IMR-90 (cell line): ENCODE measurements around the gene PLSCR2. TPM values are rescaled to one million over a fixed set of nuclear protein-coding genes. Genes with fewer than 3 reads are reported as not detected.
A peak's percentile ranks its signal among the peaks of the same experiment; 100 is the strongest.

ENCODE experiments used
- ATAC-seq: fragments of 200-7000 bp; cut with Tn5 transposase; 2 replicates; pipeline ENCODE4 v1.9.1; 2020; ENCODE audit warnings: low read depth, mild to moderate bottlenecking, moderate library complexity
- BruUV-seq: library from RNA; stranded (reverse); fragments of 400-500 nt; replicated peaks from 2 replicates; lab custom pipeline; 2021; lab: Mats Ljungman, UMichigan
- CTCF ChIA-PET: fragments of 300-600 bp; formaldehyde crosslinking; extraction: SDS; loops from one replicate; lab custom pipeline; 2021; ENCODE audit warnings: antibody characterized with exemption; lab: Yijun Ruan, JAX
- POLR2A ChIA-PET: fragments of 300-600 bp; sonication (Branson Sonifier 250); formaldehyde crosslinking; loops from one replicate; lab custom pipeline; 2022; ENCODE audit warnings: antibody characterized with exemption; ENCODE audit not compliant: unreplicated experiment; lab: Charles Lee
- DNase-seq: peaks from one replicate; pipeline ENCODE4 v3.0.0; 2013
- H2AFZ ChIP-seq: replicated peaks from 2 replicates; pipeline ENCODE3; 2013; ENCODE audit warnings: low read length, mild to moderate bottlenecking; ENCODE audit not compliant: poor library complexity
- H2AK5ac ChIP-seq: 2 replicates; pipeline ENCODE4 v1.6.1; 2013; ENCODE audit warnings: low read depth, low read length, inconsistent platforms
- H2AK9ac ChIP-seq: replicated peaks from 2 replicates; pipeline ENCODE3; 2013; ENCODE audit warnings: mild to moderate bottlenecking, low read depth, low read length, moderate library complexity; ENCODE audit not compliant: poor library complexity
- H2BK120ac ChIP-seq: 2 replicates; pipeline ENCODE4 v1.6.1; 2013; ENCODE audit warnings: low read depth, low read length, inconsistent platforms
- H2BK15ac ChIP-seq: 3 replicates; pipeline ENCODE4 v1.6.1; 2013; ENCODE audit warnings: low read depth, low read length, inconsistent platforms
- H2BK20ac ChIP-seq: 2 replicates; pipeline ENCODE4 v1.6.1; 2013; ENCODE audit warnings: low read depth, mild to moderate bottlenecking, inconsistent platforms, low read length, moderate library complexity
- H2BK5ac ChIP-seq: 2 replicates; pipeline ENCODE4 v1.6.1; 2013; ENCODE audit warnings: mild to moderate bottlenecking, low read depth, low read length, inconsistent platforms; ENCODE audit not compliant: poor library complexity, severe bottlenecking
- H3K14ac ChIP-seq: replicated peaks from 2 replicates; pipeline ENCODE4 v1.6.1; 2013; ENCODE audit warnings: low read depth, low read length, inconsistent platforms
- H3K18ac ChIP-seq: 2 replicates; pipeline ENCODE4 v1.6.1; 2013; ENCODE audit warnings: low read depth, low read length, control low read depth
- H3K23ac ChIP-seq: 2 replicates; pipeline ENCODE4 v1.6.1; 2013; ENCODE audit warnings: low read depth, low read length, inconsistent platforms
- H3K27ac ChIP-seq: 2 replicates; pipeline ENCODE4 v1.5.1; 2013; ENCODE audit warnings: mild to moderate bottlenecking, control low read depth, low read length; ENCODE audit not compliant: insufficient read depth
- H3K27me3 ChIP-seq: 2 replicates; pipeline ENCODE4 v1.6.1; 2013; ENCODE audit warnings: low read length; ENCODE audit not compliant: control insufficient read depth, insufficient read depth
- H3K36me3 ChIP-seq: 2 replicates; pipeline ENCODE4 v1.6.1; 2013; ENCODE audit warnings: low read length, mixed read lengths; ENCODE audit not compliant: control insufficient read depth, insufficient read depth
- H3K4ac ChIP-seq: 2 replicates; pipeline ENCODE4 v1.6.1; 2013; ENCODE audit warnings: low read depth, low read length, inconsistent platforms
- H3K4me1 ChIP-seq: 2 replicates; pipeline ENCODE4 v1.6.1; 2013; ENCODE audit warnings: low read length, mixed read lengths; ENCODE audit not compliant: control insufficient read depth, insufficient read depth
- H3K4me2 ChIP-seq: 2 replicates; pipeline ENCODE4 v1.6.1; 2013; ENCODE audit warnings: low read depth, mild to moderate bottlenecking, control low read depth, low read length, moderate library complexity
- H3K4me3 ChIP-seq: 2 replicates; pipeline ENCODE4 v1.5.1; 2013; ENCODE audit warnings: low read depth, mild to moderate bottlenecking, control low read depth, low read length, moderate library complexity; ENCODE audit not compliant: insufficient read depth
- H3K56ac ChIP-seq: 2 replicates; pipeline ENCODE4 v1.6.1; 2013; ENCODE audit warnings: low read length, inconsistent platforms; ENCODE audit not compliant: insufficient read depth; ENCODE audit errors: extremely low read depth
- H3K79me1 ChIP-seq, 2 experiments: 2 replicates each; pipeline ENCODE4 v1.6.1; 2013; ENCODE audit warnings: low read length in 2 of 2, inconsistent platforms in 1 of 2, low read depth in 1 of 2
- H3K9ac ChIP-seq: 2 replicates; pipeline ENCODE4 v1.6.1; 2013; ENCODE audit warnings: low read depth, low read length, control low read depth
- H3K9me1 ChIP-seq: 2 replicates; pipeline ENCODE4 v1.6.1; 2013; ENCODE audit warnings: low read length, inconsistent platforms; ENCODE audit not compliant: insufficient read depth
- H3K9me3 ChIP-seq: 2 replicates; pipeline ENCODE4 v1.6.1; 2013; ENCODE audit warnings: low read length; ENCODE audit not compliant: control insufficient read depth, insufficient read depth
- H4K20me1 ChIP-seq: 2 replicates; pipeline ENCODE4 v1.6.1; 2013; ENCODE audit warnings: low read length, inconsistent platforms; ENCODE audit not compliant: insufficient read depth
- H4K5ac ChIP-seq: 2 replicates; pipeline ENCODE4 v1.6.1; 2013; ENCODE audit warnings: mild to moderate bottlenecking, low read depth, low read length, control low read depth
- H4K8ac ChIP-seq, 2 experiments: 2 replicates each; pipeline ENCODE4 v1.6.1; 2013; ENCODE audit warnings: low read depth in 2 of 2, low read length in 2 of 2, control low read depth in 1 of 2, inconsistent platforms in 1 of 2
- H4K91ac ChIP-seq: 2 replicates; pipeline ENCODE4 v1.6.1; 2013; ENCODE audit warnings: low read depth, low read length, inconsistent platforms; ENCODE audit not compliant: insufficient read depth
- CEBPB ChIP-seq: IDR thresholded peaks from 2 replicates; pipeline ENCODE4 v1.6.1; 2012; ENCODE audit warnings: low read depth, low read length, improper control_type of control experiment
- CHD1 ChIP-seq: IDR thresholded peaks from 2 replicates; pipeline ENCODE4 v1.6.1; 2012; ENCODE audit warnings: low read depth, low read length, improper control_type of control experiment
- CTCF ChIP-seq: conservative IDR thresholded peaks from 2 replicates; pipeline ENCODE4 v1.5.1; 2012; ENCODE audit warnings: mild to moderate bottlenecking, low read depth, low read length, improper control_type of control experiment
- FOS ChIP-seq: fragments of 150-350 bp; IDR thresholded peaks from 2 replicates; pipeline ENCODE4 v1.6.1; 2016; ENCODE audit warnings: low read depth, low read length
- MAZ ChIP-seq: IDR thresholded peaks from 2 replicates; pipeline ENCODE4 v1.6.1; 2012; ENCODE audit warnings: low read depth, mild to moderate bottlenecking, low read length, improper control_type of control experiment, moderate library complexity, borderline replicate concordance
- MXI1 ChIP-seq: IDR thresholded peaks from 2 replicates; pipeline ENCODE4 v1.6.1; 2012; ENCODE audit warnings: low read depth, mild to moderate bottlenecking, low read length, moderate library complexity, borderline replicate concordance
- POLR2A ChIP-seq: IDR thresholded peaks from 2 replicates; pipeline ENCODE4 v1.6.1; 2012; ENCODE audit warnings: mild to moderate bottlenecking, low read depth, low read length
- RAD21 ChIP-seq: IDR thresholded peaks from 2 replicates; pipeline ENCODE4 v1.6.1; 2012; ENCODE audit warnings: low read length, improper control_type of control experiment
- RCOR1 ChIP-seq: IDR thresholded peaks from 2 replicates; pipeline ENCODE4 v1.6.1; 2012; ENCODE audit warnings: mild to moderate bottlenecking, low read length, improper control_type of control experiment; ENCODE audit not compliant: insufficient replicate concordance
- RFX5 ChIP-seq: IDR thresholded peaks from 2 replicates; pipeline ENCODE4 v1.8.0; 2012; ENCODE audit warnings: low read depth, mild to moderate bottlenecking, low read length, moderate library complexity
- SMC3 ChIP-seq: fragments of 150-350 bp; IDR thresholded peaks from 2 replicates; pipeline ENCODE4 v1.6.1; 2016; ENCODE audit warnings: low read depth, mild to moderate bottlenecking, antibody characterized with exemption, low read length, moderate library complexity
- USF2 ChIP-seq: fragments of 150-350 bp; IDR thresholded peaks from 2 replicates; pipeline ENCODE4 v1.6.1; 2017; ENCODE audit warnings: mild to moderate bottlenecking, antibody characterized with exemption, low read length, low read depth
- WGBS, 2 experiments: methylation state at CpG; one replicate each; pipeline versions ENCODE4 v1.1.5 to v1.1.7; 2013; ENCODE audit warnings: missing lambda C conversion rate in 2 of 2; ENCODE audit not compliant: insufficient read length in 1 of 2; ENCODE audit errors: extremely low coverage in 2 of 2; 5-methylcytosine and 5-hydroxymethylcytosine counted together
- dilution Hi-C: fragments of 300-500 bp; cut with HindIII; formaldehyde crosslinking; loops from one replicate; pipeline ENCODE4 v1.14.3; 2018; ENCODE audit warnings: low sequenced_read_pairs; ENCODE audit not compliant: unreplicated experiment
- in situ Hi-C: fragments of 300-500 bp; cut with MboI; formaldehyde crosslinking; loops from 3 replicates; pipeline ENCODE4 v1.14.3; 2019; ENCODE audit warnings: low sequenced_read_pairs, inconsistent platforms, mixed read lengths
- intact Hi-C: fragments of 100-400 bp; cut with micrococcal nuclease; formaldehyde crosslinking; loops from 2 replicates; pipeline ENCODE4 v1.10.0; 2022
- polyA plus RNA-seq, 3 experiments: library from polyadenylated mRNA; depleted of rRNA; stranded (reverse); fragments of >200 nt; gene quantifications; 2 replicates each; pipeline ENCODE4 v1.2.3, GENCODE V29; 2012; ENCODE audit warnings: low replicate concordance in 1 of 3
- total RNA-seq: library from RNA; depleted of rRNA; stranded (reverse); fragments of >200 nt; gene quantifications from 2 replicates; pipeline ENCODE4 v1.2.3, GENCODE V29; 2012

PLSCR2 gene
- total and polyA plus RNA-seq, 2 of the 4 experiments (the other 2 are of a cell fraction), result not detected

- Histone ChIP-seq H3K9me1 (no peaks in the 10 kb centered on the region), H2BK5ac (no peak overlapping the region), H2BK120ac (no peak overlapping the region; the same call in 1 of the 2 replicates), H3K18ac (no peak overlapping the region), H3K27me3 (no peaks in the 10 kb centered on the region), H2AK5ac (no peak overlapping the region), H3K4ac (no peak overlapping the region), H2BK20ac (0 out of 2 replicates have a peak overlapping the region, but pooled peaks have one; percentile 34), H3K56ac (no peak overlapping the region), H3K23ac (no peak overlapping the region), H4K91ac (no peak overlapping the region), H2AK9ac (no peak overlapping the region), H3K79me1 (no peaks in the 10 kb centered on the region), H3K9me3 (no peaks in the 10 kb centered on the region), H2AFZ (no peak overlapping the region), H4K20me1 (no peaks in the 10 kb centered on the region), H3K9ac (no peak overlapping the region), H2BK15ac (peak overlapping the region; percentile 28; the same call in 1 of the 3 replicates), H3K4me3 (no peak overlapping the region), H3K4me1 (peaks cover 4% of the 10 kb centered on the region), H3K36me3 (no peaks in the 10 kb centered on the region), H3K14ac (0 out of 2 replicates have a peak overlapping the region, but pooled peaks have one; percentile 68), H3K4me2 (no peak overlapping the region), H3K27ac (no peak overlapping the region), H4K8ac (no peak overlapping the region), H4K5ac (no peak overlapping the region)
- intact Hi-C loops (no loop called here), dilution Hi-C loops (no loop called here), in situ Hi-C loops (no loop called here)
- no CpG with 5 or more reads among the region's 6 CpGs for WGBS, 2 experiments
- CTCF ChIA-PET, result interaction anchor here (1.4 kb wide), 1 partner anchor 79 kb away, joined by 3 read pairs; the partner anchor contains the start of gene PLSCR1
- POLR2A ChIA-PET, result no interaction called here
- DNase-seq, result peak; percentile 26
- no TSS peak for BruUV-seq
- TF ChIP-seq CEBPB (no peak), USF2 (no peak), MXI1 (no peak), CTCF (no peak), RFX5 (no peak), FOS (no peak), MAZ (no peak), RCOR1 (no peak), CHD1 (no peak), RAD21 (no peak), SMC3 (no peak), POLR2A (no peak)
- ATAC-seq, result no peak
Observed at GRCh38 chr3:146465693-146466465, 3.5 kb downstream of the PLSCR2 start.
